Mesendoderm (in vitro differentiated cells): ENCODE measurements around the gene TMEM37.

ENCODE experiments used
- DNase-seq: peaks from one replicate; pipeline ENCODE4 v3.0.0; 2013
- H2AK5ac ChIP-seq: 2 replicates; pipeline ENCODE4 v1.6.1; 2013; ENCODE audit warnings: low read length, inconsistent platforms
- H2BK120ac ChIP-seq: 2 replicates; pipeline ENCODE4 v1.6.1; 2013; ENCODE audit warnings: low read depth, mild to moderate bottlenecking, low read length, moderate library complexity, mixed read lengths
- H2BK15ac ChIP-seq: replicated peaks from 2 replicates; pipeline ENCODE4 v1.6.1; 2013; ENCODE audit warnings: low read depth, mild to moderate bottlenecking, moderate library complexity
- H2BK5ac ChIP-seq: 2 replicates; pipeline ENCODE4 v1.6.1; 2013; ENCODE audit warnings: low read length, inconsistent platforms
- H3K18ac ChIP-seq: 2 replicates; pipeline ENCODE4 v1.6.1; 2013; ENCODE audit warnings: mild to moderate bottlenecking, low read length, mixed read lengths
- H3K23ac ChIP-seq: one replicate; pipeline ENCODE4 v1.6.1; 2013; ENCODE audit warnings: low read length
- H3K27ac ChIP-seq: 2 replicates; pipeline ENCODE4 v1.5.1; 2013; ENCODE audit warnings: low read depth, mild to moderate bottlenecking, inconsistent platforms, low read length, moderate library complexity
- H3K27me3 ChIP-seq: 2 replicates; pipeline ENCODE4 v1.6.1; 2013; ENCODE audit warnings: low read length, control low read depth, mild to moderate bottlenecking, inconsistent platforms; ENCODE audit not compliant: insufficient read depth, poor library complexity
- H3K36me3 ChIP-seq: 2 replicates; pipeline ENCODE4 v1.6.1; 2013; ENCODE audit warnings: low read length, inconsistent platforms; ENCODE audit not compliant: control insufficient read depth, insufficient read depth
- H3K4ac ChIP-seq: one replicate; pipeline ENCODE4 v1.6.1; 2013; ENCODE audit warnings: low read depth, mild to moderate bottlenecking, low read length, moderate library complexity
- H3K4me1 ChIP-seq: 2 replicates; pipeline ENCODE4 v1.6.1; 2013; ENCODE audit warnings: low read depth, low read length, inconsistent platforms; ENCODE audit not compliant: control insufficient read depth
- H3K4me2 ChIP-seq: 2 replicates; pipeline ENCODE4 v1.6.1; 2013; ENCODE audit warnings: low read length
- H3K4me3 ChIP-seq: 2 replicates; pipeline ENCODE4 v1.5.1; 2013; ENCODE audit warnings: mild to moderate bottlenecking, low read length
- H3K56ac ChIP-seq: one replicate; pipeline ENCODE4 v1.6.1; 2013; ENCODE audit warnings: low read length
- H3K79me1 ChIP-seq: 2 replicates; pipeline ENCODE4 v1.6.1; 2013; ENCODE audit warnings: low read length, inconsistent platforms
- H3K79me2 ChIP-seq: 2 replicates; pipeline ENCODE4 v1.6.1; 2013; ENCODE audit warnings: mild to moderate bottlenecking, low read length; ENCODE audit not compliant: control insufficient read depth, insufficient read depth
- H3K9ac ChIP-seq: 2 replicates; pipeline ENCODE4 v1.6.1; 2013; ENCODE audit warnings: low read length, inconsistent platforms
- H4K5ac ChIP-seq: one replicate; pipeline ENCODE4 v1.6.1; 2013; ENCODE audit warnings: low read length
- H4K8ac ChIP-seq: one replicate; pipeline ENCODE4 v1.6.1; 2013; ENCODE audit warnings: low read depth, mild to moderate bottlenecking, control low read depth, low read length, moderate library complexity
- whole genome bisulfite sequencing: extraction: QIAGEN DNeasy Blood & Tissue Kit; methylation state at CpG from one replicate; pipeline ENCODE4 v1.1.7; 2013; ENCODE audit warnings: low lambda C conversion rate, missing lambda C conversion rate; ENCODE audit not compliant: insufficient coverage; ENCODE audit errors: extremely low coverage; 5-methylcytosine and 5-hydroxymethylcytosine counted together

TMEM37 gene

GRCh38 chr2:119451336-119452050, 19.8 kb downstream of the TMEM37 start:
- H2BK5ac ChIP-seq, result no peak overlapping the region
- H2AK5ac ChIP-seq, result no peak overlapping the region
- H3K4ac ChIP-seq, result no peak overlapping the region
- H2BK120ac ChIP-seq, result no peak overlapping the region
- no peaks in the 10 kb centered on the region for H3K4me1 ChIP-seq
- H3K36me3 ChIP-seq, result no peaks in the 10 kb centered on the region
- no peaks in the 10 kb centered on the region for H3K79me1 ChIP-seq
- WGBS, result no CpG with 5 or more reads among the region's 9 CpGs
- no peaks in the 10 kb centered on the region for H3K79me2 ChIP-seq
- H3K4me2 ChIP-seq, result no peak overlapping the region
- no peak overlapping the region for H4K5ac ChIP-seq
- H4K8ac ChIP-seq, result no peak overlapping the region
- no peak overlapping the region for H3K27ac ChIP-seq
- H2BK15ac ChIP-seq, result no peak overlapping the region
- H3K4me3 ChIP-seq, result no peak overlapping the region
- H3K18ac ChIP-seq, result no peak overlapping the region
- no peak overlapping the region for H3K56ac ChIP-seq
- H3K9ac ChIP-seq, result no peak overlapping the region
- H3K23ac ChIP-seq, result no peak overlapping the region
- H3K27me3 ChIP-seq, result no peaks in the 10 kb centered on the region
- no peak for DNase-seq

GRCh38 chr2:119453972-119454593, 22.4 kb downstream of the TMEM37 start:
- no peak overlapping the region for H3K4me3 ChIP-seq
- H3K4ac ChIP-seq, result no peak overlapping the region
- WGBS, result no CpG with 5 or more reads among the region's 12 CpGs
- no peak overlapping the region for H3K23ac ChIP-seq
- H3K18ac ChIP-seq, result no peak overlapping the region
- no peak overlapping the region for H4K5ac ChIP-seq
- H3K56ac ChIP-seq, result no peak overlapping the region
- H2BK15ac ChIP-seq, result no peak overlapping the region
- no peak overlapping the region for H3K27ac ChIP-seq
- H3K27me3 ChIP-seq, result no peaks in the 10 kb centered on the region
- no peaks in the 10 kb centered on the region for H3K4me1 ChIP-seq
- H2BK5ac ChIP-seq, result no peak overlapping the region
- H2BK120ac ChIP-seq, result no peak overlapping the region
- no peak overlapping the region for H3K9ac ChIP-seq
- H3K4me2 ChIP-seq, result no peak overlapping the region
- DNase-seq, result no peak
- H4K8ac ChIP-seq, result no peak overlapping the region
- H3K36me3 ChIP-seq, result no peaks in the 10 kb centered on the region
- no peaks in the 10 kb centered on the region for H3K79me2 ChIP-seq
- H2AK5ac ChIP-seq, result no peak overlapping the region
- H3K79me1 ChIP-seq, result no peaks in the 10 kb centered on the region

- no CpG with 5 or more reads among the region's 13 CpGs for WGBS
- no peak for DNase-seq
- H3K27ac ChIP-seq, result no peak overlapping the region
These were observed 23.5 kb downstream of the TMEM37 start for GRCh38 chr2:119455066-119455718.

GRCh38 chr2:119460076-119460475, 28.4 kb downstream of the TMEM37 start:
- Histone ChIP-seq H4K5ac (no peak overlapping the region), H3K4ac (no peak overlapping the region), H3K27me3 (no peaks in the 10 kb centered on the region), H3K9ac (no peak overlapping the region), H4K8ac (no peak overlapping the region), H3K4me1 (no peaks in the 10 kb centered on the region), H3K23ac (no peak overlapping the region), H3K4me3 (no peak overlapping the region), H3K79me1 (no peaks in the 10 kb centered on the region), H2BK15ac (no peak overlapping the region), H3K18ac (no peak overlapping the region), H3K56ac (no peak overlapping the region), H3K4me2 (no peak overlapping the region), H3K27ac (no peak overlapping the region), H3K36me3 (no peaks in the 10 kb centered on the region), H2BK5ac (no peak overlapping the region), H2AK5ac (no peak overlapping the region), H2BK120ac (no peak overlapping the region), H3K79me2 (no peaks in the 10 kb centered on the region)
- WGBS, result no CpG with 5 or more reads among the region's 2 CpGs
- DNase-seq, result no peak

More at GRCh38 chr2:119455066-119455718, 23.5 kb downstream of the TMEM37 start:
- Histone ChIP-seq H2BK120ac (no peak overlapping the region), H3K56ac (no peak overlapping the region), H3K79me2 (no peaks in the 10 kb centered on the region), H4K5ac (no peak overlapping the region), H3K4ac (no peak overlapping the region), H3K4me2 (no peak overlapping the region), H4K8ac (no peak overlapping the region), H2AK5ac (no peak overlapping the region), H3K18ac (no peak overlapping the region), H3K9ac (no peak overlapping the region), H3K36me3 (no peaks in the 10 kb centered on the region), H3K4me3 (no peak overlapping the region), H2BK15ac (no peak overlapping the region), H3K4me1 (no peaks in the 10 kb centered on the region), H3K23ac (no peak overlapping the region), H2BK5ac (no peak overlapping the region), H3K79me1 (no peaks in the 10 kb centered on the region), H3K27me3 (no peaks in the 10 kb centered on the region)

GRCh38 chr2:119461811-119462210, 30.2 kb downstream of the TMEM37 start:
- H4K8ac ChIP-seq, result no peak overlapping the region
- H2AK5ac ChIP-seq, result no peak overlapping the region
- no peaks in the 10 kb centered on the region for H3K79me2 ChIP-seq
- no peak overlapping the region for H3K23ac ChIP-seq
- H3K9ac ChIP-seq, result no peak overlapping the region
- H2BK15ac ChIP-seq, result no peak overlapping the region
- no peak overlapping the region for H2BK120ac ChIP-seq
- no peak overlapping the region for H3K27ac ChIP-seq
- DNase-seq, result no peak
- H3K4me3 ChIP-seq, result no peak overlapping the region
- H3K36me3 ChIP-seq, result no peaks in the 10 kb centered on the region
- H3K4ac ChIP-seq, result no peak overlapping the region
- no peaks in the 10 kb centered on the region for H3K4me1 ChIP-seq
- H4K5ac ChIP-seq, result no peak overlapping the region
- H3K27me3 ChIP-seq, result no peaks in the 10 kb centered on the region
- H3K79me1 ChIP-seq, result no peaks in the 10 kb centered on the region
- no peak overlapping the region for H2BK5ac ChIP-seq
- no CpG with 5 or more reads among the region's 5 CpGs for WGBS
- no peak overlapping the region for H3K18ac ChIP-seq
- no peak overlapping the region for H3K56ac ChIP-seq
- no peak overlapping the region for H3K4me2 ChIP-seq
